ENCODE data around the gene BMERB1. TPM values are rescaled to one million over a fixed set of nuclear protein-coding genes. Genes with fewer than 3 reads are reported as not detected.

BMERB1 gene
- total RNA-seq, 4 donors from 2014 or later = 7.4 to 20.4 (median 10.6) TPM

DNA sequence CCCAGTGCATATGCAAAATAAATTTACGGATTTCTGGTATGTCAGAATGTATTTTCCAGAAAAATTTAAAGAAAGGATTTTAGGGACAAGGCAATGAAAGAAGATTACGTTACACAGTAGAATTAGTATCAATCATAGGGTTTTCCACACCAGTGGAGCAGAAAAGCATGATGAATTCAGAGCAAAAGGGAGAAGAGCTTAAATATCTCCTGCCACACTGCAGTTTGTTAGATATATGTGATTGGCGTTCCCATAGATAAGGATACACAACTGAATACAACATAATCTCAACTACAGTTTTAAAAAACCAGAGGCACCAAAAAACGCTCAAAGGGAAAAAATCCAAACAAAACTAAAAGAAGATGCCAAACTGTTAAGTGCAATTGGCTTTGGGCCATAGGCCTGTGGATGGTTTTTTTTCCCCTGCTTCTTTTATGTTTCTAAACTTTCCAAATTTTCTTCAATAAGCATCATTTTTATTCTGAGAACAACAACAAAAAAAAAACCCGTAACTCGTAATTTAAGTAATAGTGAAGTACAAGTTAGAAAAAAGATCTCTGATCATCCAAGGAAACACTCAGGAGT lies 186.3 kb downstream of the BMERB1 start:
- 82 to 84% methylated on average over 6 of the region's 6 CpGs for WGBS, 2 donors
- H3K4me3 ChIP-seq (ENCODE audit: low read depth, poor library complexity, severe bottlenecking) = no peak overlapping the region
- intact Hi-C loops (cut with DNase I; ENCODE audit: low total_unique reads) = loop anchor here (5.0 kb wide), 1 partner anchor 82 kb away; no protein-coding TSS in a partner anchor
- TF ChIP-seq POLR2A (IDR thresholded peaks at IDR 0.05) = no peak
- TF ChIP-seq, protein P1, sequence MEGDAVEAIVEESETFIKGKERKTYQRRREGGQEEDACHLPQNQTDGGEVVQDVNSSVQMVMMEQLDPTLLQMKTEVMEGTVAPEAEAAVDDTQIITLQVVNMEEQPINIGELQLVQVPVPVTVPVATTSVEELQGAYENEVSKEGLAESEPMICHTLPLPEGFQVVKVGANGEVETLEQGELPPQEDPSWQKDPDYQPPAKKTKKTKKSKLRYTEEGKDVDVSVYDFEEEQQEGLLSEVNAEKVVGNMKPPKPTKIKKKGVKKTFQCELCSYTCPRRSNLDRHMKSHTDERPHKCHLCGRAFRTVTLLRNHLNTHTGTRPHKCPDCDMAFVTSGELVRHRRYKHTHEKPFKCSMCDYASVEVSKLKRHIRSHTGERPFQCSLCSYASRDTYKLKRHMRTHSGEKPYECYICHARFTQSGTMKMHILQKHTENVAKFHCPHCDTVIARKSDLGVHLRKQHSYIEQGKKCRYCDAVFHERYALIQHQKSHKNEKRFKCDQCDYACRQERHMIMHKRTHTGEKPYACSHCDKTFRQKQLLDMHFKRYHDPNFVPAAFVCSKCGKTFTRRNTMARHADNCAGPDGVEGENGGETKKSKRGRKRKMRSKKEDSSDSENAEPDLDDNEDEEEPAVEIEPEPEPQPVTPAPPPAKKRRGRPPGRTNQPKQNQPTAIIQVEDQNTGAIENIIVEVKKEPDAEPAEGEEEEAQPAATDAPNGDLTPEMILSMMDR (IDR thresholded peaks at IDR 0.05) = no peak
- no peak for DNase-seq (ENCODE audit: low spot score in 2 of 2)

DNA sequence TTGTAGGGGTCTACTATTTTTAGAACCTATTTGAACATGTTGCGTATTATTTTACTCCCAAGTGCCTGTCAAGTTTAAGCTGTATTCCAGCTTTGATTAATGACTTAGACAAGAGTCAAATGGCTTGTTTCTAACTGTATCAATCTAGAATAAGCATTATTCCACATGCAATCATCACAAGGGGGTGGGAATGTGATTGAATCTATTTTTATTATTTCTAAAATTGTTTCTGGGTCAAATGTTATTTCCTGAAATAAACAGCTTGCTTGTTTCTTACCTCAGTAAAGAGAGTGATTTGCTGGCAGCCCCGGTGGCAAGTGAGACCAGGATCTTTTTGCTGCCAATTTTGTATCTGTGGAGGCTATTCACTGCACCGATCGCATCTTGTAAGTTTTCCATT lies 187.1 kb downstream of the BMERB1 start:
- WGBS, 2 donors = 84 to 89% methylated on average over 4 of the region's 4 CpGs
- no peak overlapping the region for H3K4me3 ChIP-seq (ENCODE audit: low read depth, poor library complexity, severe bottlenecking)
- no peak for TF ChIP-seq POLR2A (IDR thresholded peaks at IDR 0.05)
- TF ChIP-seq, protein P1 (IDR thresholded peaks at IDR 0.05) = no peak
- DNase-seq (ENCODE audit: low spot score in 2 of 2) = no peak
- intact Hi-C loops (cut with DNase I; ENCODE audit: low total_unique reads) = loop anchor here (5.0 kb wide), 1 partner anchor 81 kb away; no protein-coding TSS in a partner anchor

DNA sequence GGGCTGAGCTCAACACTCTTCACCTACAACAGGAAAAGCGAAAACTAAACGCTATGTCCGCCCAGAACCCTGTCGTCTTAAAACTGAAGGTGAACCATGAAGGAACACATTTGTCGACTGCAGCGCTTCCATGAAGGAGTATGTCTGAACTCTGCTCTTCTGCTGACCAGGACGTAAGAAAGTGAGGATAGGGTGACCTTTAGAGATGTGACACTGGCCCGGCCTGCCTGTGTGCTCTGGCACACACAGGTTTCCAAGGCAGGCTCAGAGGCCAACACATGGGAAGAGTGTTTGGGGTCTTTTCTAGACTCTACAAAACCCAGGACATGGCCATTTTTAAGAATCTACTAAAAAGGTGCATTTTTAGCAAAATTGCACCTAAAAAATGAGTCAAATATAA lies 187.5 kb downstream of the BMERB1 start:
- no peak for DNase-seq (ENCODE audit: low spot score in 2 of 2)
- H3K4me3 ChIP-seq (ENCODE audit: low read depth, poor library complexity, severe bottlenecking) = no peak overlapping the region
- intact Hi-C loops (cut with DNase I; ENCODE audit: low total_unique reads) = loop anchor here (5.0 kb wide), 1 partner anchor 80 kb away; no protein-coding TSS in a partner anchor
- WGBS, 2 donors = 96% methylated on average over 8 of the region's 8 CpGs
- TF ChIP-seq, protein P1 (IDR thresholded peaks at IDR 0.05) = no peak
- TF ChIP-seq POLR2A (IDR thresholded peaks at IDR 0.05) = no peak

DNA sequence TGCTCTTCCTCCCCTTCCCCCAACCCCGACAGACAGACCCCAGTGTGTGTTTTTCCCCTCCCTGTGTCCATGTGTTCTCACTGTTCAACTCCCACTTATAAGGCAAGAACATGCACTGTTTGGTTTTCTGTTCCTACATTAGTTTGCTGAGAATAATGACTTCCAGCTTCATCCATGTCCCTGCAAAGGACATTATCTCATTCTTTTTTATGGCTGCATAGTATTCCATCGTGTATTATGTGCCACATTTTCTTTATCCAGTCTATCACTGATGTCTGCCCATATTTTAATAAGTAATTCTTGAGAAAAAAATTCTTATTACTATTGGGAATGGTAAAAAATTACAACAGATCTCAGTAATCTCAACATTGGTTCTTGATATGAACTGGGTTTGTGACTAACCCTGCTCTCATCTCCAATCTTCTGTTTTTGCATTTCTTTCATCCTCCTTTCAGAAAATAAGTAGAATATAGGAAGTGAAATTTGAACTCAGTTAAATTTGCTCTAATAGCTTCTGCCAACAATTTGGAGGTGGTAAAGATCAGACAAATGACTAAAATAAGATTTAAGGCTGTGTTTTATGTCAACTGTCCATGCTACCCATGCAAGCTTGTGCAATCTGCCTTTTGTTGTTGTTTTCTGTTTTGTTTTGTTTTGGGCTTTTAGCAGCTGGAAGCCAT lies 197.5 kb downstream of the BMERB1 start:
- WGBS, 2 donors = 93 to 96% methylated on average over 2 of the region's 2 CpGs
- intact Hi-C loops (cut with DNase I; ENCODE audit: low total_unique reads) = no loop called here
- H3K4me3 ChIP-seq (ENCODE audit: low read depth, poor library complexity, severe bottlenecking) = no peak overlapping the region
- DNase-seq (ENCODE audit: low spot score in 2 of 2) = no peak
- TF ChIP-seq, protein P1 (IDR thresholded peaks at IDR 0.05) = no peak
- TF ChIP-seq POLR2A (IDR thresholded peaks at IDR 0.05) = no peak

DNA sequence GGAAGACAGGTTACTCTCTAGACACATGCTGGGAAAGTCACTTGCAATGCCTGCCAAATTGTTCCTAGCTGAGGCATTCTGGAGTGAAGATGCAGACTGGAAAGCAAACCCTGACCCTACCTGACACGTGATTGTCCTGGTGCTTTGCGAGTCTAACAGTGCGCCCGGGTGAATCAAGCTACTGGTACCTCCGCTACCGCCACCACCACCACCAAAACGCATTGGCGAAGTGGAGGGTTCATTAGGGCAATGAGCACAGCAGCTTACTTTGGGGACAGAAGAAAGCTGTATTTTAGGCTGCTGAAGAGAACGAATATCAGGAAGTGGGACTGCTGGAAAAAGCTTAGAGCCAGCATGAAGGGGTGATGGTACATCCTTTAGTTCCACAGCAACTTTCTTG lies 201.5 kb downstream of the BMERB1 start:
- intact Hi-C loops (cut with DNase I; ENCODE audit: low total_unique reads) = no loop called here
- 97 to 98% methylated on average over 9 of the region's 9 CpGs for WGBS, 2 donors
- H3K4me3 ChIP-seq (ENCODE audit: low read depth, poor library complexity, severe bottlenecking) = no peak overlapping the region
- no peak for TF ChIP-seq POLR2A (IDR thresholded peaks at IDR 0.05)
- TF ChIP-seq, protein P1 (IDR thresholded peaks at IDR 0.05) = no peak
- no peak for DNase-seq (ENCODE audit: low spot score in 2 of 2)
